ENCODE measurements around the gene IKZF1.

The IKZF1 gene

DNA sequence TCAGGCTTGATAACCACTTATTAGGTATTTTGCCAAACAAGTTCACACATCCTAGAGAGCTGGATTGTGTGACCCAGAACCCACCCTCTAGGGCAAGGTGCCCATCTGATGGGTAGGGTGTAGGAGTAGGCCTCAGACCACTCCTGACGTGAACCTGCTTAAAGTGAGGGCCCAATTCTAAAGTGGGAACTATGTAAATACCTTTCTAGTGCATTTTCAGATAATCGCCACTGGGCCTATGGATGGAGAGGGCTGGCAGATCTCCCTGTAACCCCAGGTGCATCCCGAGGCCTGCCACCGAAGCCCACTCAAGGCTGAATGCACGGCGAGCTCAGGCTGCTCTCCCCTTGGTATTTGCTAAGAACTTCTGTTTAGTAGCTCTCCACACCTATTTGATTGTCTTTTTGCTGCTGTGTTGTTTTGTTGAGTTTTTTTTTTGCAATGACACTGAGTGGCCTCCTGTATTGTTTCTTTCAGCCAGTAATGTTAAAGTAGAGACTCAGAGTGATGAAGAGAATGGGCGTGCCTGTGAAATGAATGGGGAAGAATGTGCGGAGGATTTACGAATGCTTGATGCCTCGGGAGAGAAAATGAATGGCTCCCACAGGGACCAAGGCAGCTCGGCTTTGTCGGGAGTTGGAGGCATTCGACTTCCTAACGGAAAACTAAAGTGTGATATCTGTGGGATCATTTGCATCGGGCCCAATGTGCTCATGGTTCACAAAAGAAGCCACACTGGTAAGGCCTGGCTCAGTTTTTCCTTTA, 71.7 kb downstream of the IKZF1 start:
- DNase-seq (ENCODE audit: low spot score) = no peak

DNA sequence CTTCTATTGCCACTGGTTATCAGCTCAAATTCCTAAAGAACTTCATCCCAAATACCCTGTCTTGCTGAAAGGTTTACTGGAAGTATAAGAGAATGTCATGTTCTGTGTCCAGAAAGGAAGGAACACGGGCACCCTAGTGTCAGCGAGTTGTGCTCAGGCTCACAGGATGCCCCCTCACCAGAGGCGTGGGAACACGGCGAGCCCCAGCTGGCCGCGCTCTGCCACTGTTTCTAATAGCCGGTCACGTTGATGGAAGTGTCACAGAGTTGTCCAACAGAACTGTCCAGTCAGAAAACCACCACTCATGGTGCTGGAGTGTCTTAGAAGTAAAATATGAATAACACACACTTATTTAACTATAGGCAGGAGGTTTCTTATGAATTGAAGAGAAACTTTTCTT, 72.8 kb downstream of the IKZF1 start:
- DNase-seq (ENCODE audit: low spot score) = no peak

DNA sequence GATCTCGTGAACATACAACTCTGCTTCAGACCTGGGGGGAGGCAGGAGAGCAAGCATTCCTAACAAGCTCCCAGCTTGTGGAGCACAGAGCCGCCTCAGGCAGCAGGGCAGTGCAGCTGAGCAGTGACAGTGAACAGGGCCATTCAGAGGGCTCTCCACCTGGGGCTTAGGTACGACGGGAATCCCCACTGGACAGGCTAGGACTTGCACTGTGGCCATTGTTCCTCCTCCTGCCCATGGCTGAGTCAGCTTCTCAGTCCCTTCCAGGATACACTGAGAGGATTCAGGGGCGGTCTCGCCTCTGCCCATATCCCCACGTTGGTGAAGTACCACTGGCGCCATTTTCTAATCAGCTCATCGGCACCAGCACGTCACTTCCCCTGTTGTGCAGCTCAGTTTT, 74.6 kb downstream of the IKZF1 start:
- no peak for DNase-seq (ENCODE audit: low spot score)

DNA sequence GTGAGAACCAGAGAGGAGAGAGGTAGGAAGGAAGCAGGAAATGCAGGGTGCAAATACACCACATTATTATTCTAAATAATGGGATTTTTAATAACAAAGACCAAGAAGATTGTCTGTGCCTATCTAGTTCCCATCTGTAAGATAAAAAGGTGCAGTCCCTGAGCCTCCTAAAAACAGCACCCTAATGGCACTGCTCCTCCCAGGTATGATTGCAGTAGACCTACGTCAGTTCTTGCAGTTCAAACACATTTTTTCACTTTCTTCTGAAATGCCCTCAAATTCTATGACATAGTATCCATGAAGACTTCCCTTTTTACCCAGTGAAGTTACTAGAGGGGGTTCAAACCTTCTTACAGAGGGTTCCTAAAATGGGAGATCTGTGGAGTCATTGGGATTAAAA, 75.0 kb downstream of the IKZF1 start:
- no peak for DNase-seq (ENCODE audit: low spot score)

DNA sequence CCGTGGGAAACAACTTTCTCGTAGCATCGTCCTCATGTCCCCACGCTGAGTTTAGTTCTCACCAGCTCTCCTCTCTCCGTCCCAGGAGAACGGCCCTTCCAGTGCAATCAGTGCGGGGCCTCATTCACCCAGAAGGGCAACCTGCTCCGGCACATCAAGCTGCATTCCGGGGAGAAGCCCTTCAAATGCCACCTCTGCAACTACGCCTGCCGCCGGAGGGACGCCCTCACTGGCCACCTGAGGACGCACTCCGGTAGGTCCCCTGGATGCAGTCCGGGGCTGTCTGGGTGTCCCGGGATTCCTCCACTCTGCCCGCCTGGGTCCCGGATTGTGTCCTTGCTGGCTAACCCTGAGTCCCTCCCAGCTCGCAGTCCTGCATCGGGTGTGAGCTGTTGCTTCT, 77.9 kb downstream of the IKZF1 start:
- no peak for DNase-seq (ENCODE audit: low spot score)

DNA sequence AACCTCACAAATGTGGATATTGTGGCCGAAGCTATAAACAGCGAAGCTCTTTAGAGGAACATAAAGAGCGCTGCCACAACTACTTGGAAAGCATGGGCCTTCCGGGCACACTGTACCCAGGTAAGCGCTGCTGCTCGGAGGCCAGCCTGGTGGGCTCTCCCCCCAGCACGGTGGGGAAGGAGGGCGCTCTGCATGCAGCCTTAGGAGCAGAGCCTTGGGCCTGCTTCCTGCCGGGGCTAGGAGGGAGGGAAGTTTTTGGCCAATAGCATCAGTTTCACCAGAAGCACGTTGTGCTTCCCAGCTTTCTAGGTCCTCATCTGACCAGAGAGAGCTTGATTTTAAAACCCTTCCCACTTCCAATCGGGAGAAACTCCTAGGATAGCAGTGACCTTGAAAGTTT, 82.8 kb downstream of the IKZF1 start:
- DNase-seq (ENCODE audit: low spot score) = no peak

DNA sequence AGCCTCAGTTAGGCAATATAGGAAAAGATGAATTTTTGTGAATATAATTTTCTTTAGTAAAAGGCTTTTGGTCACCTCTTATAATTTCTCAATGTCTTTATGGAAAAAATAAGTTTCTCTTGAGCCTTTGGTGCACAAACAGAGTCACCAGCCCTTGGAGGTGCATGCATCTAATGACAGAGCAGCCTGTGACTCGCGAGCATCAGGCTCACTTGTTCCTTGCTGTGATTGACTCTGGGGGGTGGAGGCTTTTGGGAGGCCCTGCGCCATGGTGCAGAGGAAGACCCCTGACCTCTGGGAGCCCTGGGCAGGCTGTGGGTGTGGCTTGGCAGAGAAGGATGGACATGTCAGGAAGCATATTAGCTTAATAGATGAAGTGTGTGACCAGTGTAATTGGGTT, 85.4 kb downstream of the IKZF1 start:
- DNase-seq (ENCODE audit: low spot score) = no peak

DNA sequence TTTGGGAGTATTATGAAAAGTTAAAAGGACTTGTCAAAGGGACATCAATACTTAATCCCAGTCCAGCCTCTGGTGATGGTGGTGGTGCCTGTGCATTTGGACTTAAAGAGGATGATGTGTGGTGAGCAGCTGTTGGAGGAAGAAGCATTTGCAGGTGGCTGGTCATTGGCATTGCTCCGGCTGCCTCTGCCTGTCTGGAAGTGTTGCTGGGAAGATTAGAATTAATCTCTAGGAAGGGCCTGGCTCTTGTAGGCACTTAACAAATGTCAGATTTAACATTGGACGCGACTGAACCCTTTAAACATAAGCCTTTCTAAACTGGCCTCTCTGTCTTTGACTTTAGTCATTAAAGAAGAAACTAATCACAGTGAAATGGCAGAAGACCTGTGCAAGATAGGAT, 86.9 kb downstream of the IKZF1 start:
- no peak for DNase-seq (ENCODE audit: low spot score)

DNA sequence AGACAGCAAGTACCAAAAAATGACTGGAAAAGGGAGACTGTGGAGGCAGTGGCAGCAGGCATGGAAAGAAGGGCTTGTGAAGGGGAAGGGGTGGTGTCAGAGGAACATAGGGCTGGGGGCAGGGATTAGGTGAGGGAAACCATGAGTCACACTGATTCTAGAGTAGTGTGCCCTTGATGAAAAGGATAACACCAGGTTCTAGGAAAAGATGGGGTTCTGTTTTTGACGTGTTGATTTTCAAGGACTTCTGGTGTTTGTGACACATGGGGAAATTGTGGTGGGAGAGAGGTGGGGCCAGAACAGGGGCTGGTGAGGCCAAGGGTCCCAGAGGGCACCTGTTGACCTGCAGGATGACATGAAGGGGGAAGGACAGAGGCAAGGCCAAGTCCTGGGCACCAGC, 88.6 kb downstream of the IKZF1 start:
- DNase-seq (ENCODE audit: low spot score) = peak; percentile 28

DNA sequence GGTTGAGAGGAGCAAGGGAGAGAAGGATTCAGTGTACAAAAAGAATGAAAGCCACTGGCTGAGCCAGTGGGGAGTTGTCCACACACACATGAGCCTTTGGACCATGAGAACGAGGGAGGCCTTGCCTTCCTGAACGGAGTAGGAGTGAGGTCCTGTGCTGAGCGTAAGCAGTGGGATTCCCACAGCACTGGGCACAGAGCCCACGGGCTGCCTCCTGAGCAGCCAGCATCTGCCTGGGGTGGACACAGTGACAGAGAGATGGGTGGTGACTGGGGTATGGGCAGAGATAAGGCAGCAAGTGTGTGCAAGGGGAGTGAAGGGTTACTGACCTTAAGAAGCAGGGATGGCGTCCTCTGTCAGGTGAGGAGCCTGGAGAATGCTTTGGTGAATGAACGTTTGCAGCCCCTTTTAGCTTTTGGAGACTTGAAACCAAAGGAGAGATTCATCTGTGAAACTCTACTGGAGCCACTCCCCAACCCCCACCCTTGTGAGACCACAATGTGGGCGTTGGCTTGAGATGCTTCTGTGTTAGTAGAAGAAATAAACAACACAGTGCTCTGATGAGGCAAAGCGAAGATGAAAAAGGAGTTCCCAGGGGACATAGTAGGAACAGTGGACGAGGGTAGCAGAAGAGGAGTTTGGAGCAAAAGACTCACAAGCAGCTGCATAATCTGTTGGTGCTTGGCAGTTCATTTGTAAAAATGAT, 89.2 kb downstream of the IKZF1 start:
- DNase-seq (ENCODE audit: low spot score) = peak; percentile 77

DNA sequence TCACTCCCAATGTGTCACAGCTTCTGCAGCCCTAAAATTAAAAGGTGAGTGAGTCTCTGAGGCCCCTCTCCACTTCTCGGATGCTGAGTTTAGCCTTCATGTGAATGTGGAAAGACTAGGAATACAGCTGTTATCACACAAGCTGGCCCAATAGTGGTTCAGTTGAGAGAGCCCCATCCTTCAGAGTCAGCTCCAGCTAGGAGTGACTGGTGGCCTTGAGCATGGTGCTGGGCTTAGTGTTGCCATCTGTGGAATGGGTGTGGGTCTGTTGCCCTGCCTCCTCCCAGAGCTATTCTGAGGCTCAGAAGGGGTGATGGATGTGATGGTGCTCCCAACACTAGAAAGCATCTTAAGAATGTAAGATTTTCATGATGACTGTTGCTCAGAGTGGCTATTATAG, 89.8 kb downstream of the IKZF1 start:
- DNase-seq (ENCODE audit: low spot score) = peak; percentile 28

DNA sequence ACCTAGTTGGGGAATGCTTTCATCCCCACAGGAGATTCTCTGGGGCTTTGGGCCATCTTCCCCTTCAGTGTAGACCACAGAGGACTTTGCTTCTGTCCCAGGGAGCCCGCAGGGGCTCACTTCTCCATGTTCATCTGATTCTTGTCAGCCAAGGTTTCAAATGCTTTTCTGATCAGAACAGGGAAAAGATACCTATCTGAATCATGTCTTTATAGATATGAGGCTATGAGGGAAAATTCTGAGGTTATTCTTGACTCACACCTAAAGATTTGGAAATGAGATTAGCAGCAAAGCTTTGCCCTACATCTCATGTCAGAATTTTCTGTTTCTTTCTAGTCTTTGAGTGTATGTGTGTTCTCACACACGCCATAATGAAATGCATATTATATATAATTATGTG, 92.3 kb downstream of the IKZF1 start:
- DNase-seq (ENCODE audit: low spot score) = no peak

DNA sequence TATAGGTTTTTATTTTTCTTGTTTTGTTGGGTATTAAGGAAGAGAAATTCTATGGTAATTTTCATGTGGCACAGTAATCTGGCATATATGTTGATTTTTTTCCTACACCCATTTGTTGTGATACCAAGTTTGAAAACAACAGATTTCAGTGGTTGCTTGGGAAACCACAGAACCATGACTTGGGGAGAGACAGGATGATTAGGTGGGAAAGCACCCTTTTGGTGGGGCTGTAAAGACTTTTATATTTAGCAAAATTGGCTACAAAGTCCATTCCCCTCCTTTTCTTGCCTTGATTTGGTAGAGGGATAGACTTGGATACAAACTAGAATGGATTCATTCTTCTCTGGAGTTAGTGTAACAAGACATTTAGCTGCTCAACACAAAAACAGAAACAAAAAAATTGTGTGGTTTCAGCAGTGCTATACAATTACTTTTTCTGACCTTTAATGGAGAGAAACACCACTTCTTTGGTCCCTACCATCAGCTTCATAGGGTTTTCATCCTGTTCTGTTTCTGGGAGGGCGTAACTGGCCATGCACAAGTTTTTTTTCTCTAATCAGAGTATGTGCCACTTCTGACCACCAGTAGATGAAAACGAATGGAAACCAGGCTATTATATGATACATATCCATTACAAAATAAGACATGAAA, 92.9 kb downstream of the IKZF1 start:
- DNase-seq (ENCODE audit: low spot score) = no peak

DNA sequence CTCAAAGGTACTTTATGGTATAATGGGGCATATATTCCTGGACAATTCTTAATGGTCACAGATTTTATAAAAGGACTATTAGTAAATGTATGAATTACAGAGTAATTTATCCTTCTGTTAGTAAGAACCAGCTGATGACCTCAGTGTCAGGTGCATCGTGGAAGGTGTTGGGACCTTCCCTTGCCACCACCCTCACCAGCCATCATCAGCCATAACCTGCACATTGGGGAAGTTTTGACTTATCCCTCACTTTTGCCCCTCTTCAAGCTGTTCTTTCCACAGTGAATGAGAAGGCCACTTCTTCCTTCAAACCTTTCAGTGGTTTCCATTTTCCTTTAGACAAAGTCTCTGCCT, 93.4 kb downstream of the IKZF1 start:
- no peak for DNase-seq (ENCODE audit: low spot score)

DNA sequence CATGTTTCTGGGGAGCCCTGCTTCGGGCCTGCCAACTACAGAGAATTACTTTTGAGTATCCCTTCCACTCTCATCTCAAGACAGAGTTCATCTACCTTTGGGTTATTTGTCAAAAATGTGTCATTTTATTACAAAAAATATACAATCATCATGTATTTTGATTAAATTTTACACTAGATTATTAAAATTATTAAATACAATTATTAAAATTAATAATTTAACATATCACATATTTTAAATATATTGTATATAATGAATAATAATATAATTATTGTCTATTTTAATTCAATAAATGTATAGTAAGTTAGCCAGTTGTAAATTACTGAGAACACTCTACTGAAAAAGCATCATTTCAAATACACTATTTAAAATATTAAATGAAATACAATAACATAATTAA, 94.7 kb downstream of the IKZF1 start:
- no peak for DNase-seq (ENCODE audit: low spot score)

DNA sequence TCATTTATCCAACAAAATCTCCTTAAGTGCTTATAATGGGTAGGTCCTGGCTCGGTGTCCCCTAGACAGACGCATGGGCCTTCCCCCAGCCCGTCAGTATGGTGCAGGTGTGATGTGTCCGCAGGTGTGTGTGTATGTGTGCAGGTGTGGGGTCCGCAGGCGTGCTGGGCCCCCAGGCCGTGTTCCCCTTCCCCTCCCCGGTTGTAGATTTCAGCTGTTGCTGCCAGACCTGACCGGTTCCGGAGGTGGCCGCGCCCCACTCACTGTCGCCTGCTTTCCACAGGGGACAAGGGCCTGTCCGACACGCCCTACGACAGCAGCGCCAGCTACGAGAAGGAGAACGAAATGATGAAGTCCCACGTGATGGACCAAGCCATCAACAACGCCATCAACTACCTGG, 95.1 kb downstream of the IKZF1 start:
- DNase-seq (ENCODE audit: low spot score) = no peak

DNA sequence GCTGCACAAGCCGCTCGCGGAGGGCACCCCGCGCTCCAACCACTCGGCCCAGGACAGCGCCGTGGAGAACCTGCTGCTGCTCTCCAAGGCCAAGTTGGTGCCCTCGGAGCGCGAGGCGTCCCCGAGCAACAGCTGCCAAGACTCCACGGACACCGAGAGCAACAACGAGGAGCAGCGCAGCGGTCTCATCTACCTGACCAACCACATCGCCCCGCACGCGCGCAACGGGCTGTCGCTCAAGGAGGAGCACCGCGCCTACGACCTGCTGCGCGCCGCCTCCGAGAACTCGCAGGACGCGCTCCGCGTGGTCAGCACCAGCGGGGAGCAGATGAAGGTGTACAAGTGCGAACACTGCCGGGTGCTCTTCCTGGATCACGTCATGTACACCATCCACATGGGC, 95.6 kb downstream of the IKZF1 start:
- DNase-seq (ENCODE audit: low spot score) = no peak

DNA sequence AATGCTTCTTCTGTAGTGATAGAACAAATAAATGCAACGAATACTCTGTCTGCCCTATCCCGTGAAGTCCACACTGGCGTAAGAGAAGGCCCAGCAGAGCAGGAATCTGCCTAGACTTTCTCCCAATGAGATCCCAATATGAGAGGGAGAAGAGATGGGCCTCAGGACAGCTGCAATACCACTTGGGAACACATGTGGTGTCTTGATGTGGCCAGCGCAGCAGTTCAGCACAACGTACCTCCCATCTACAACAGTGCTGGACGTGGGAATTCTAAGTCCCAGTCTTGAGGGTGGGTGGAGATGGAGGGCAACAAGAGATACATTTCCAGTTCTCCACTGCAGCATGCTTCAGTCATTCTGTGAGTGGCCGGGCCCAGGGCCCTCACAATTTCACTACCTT, 99.9 kb downstream of the IKZF1 start:
- DNase-seq (ENCODE audit: low spot score) = no peak

DNA sequence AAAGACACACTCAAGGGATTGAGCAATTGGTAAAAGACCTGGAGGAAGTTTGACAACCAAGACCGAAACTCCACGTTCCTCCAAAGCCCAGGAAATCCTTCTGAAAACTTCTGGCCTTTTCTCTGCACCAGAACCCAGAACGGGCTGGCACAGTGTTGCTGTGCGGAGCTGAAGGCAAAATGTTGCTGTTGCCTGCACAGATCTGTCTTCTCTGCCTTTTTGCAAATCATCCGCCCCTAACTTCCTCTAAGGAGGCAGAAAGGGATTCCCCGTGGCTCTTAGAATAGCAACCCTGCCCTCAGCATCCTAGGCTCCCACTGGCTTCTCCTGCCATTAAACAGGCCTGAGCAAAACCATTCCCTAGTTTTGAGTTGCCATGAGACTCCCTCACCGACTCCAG, 100.7 kb downstream of the IKZF1 start:
- DNase-seq (ENCODE audit: low spot score) = no peak

DNA sequence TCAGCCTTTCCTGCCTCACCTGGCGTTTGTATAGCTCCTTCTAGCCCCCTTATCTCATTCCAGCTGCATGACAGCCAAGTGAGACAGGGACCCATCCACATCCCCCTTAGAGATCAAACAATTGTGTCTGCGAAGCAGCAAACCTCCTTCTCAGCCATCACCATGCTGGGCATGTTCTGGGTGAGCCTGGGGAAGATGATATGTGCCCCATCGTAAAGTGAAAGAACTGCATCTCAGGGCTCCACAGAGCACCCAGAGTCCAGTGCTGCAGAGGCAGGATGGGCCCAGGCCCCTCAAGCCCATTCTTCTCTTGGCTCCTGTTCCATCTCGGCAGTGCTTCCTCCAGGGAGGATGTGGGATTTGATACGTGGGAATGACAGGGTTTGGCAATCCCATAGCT, 102.4 kb downstream of the IKZF1 start:
- no peak for DNase-seq (ENCODE audit: low spot score)

DNA sequence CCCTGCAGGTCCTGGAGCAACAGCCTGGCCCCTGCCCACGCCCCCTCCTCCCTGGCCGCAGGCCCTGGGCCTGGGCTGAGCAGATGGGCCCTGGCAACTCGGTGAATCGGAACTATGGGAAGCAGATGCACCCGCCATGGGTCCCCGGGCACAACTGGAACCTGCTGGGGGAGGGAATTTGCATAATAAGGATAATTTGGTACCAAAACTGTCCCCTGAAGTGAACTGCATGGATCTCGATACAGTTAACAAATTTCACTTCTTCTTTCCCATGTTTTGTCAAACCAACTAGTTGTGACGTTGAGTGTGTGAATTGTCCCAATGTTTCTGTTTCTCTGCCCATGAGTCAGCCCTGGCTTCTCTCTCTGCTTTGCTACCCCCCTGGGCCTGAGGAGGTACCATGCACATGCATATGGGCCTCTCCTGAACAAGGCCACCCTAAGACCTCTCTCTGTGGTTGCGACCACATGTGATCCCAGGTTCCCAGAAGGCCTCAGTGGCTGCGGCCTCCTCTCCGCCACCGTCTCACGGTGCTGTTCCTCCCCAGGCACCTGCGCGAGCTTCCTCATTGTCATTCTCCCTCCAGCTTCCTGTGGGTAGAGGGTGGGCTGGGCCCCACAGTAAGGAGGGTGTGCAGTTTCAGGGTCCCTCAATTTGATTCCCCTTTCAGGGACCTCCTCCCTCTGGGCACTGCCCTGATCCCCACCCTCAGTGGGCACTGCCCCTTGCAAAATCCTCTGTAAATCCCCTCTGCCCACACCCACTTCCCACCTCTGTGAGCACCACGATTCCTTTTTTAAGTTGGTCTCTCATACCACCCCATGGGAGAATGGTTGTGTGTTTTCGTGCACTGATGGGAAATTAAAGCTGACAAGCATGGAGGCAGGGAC, 105.6 kb downstream of the IKZF1 start:
- no peak for DNase-seq (ENCODE audit: low spot score)

DNA sequence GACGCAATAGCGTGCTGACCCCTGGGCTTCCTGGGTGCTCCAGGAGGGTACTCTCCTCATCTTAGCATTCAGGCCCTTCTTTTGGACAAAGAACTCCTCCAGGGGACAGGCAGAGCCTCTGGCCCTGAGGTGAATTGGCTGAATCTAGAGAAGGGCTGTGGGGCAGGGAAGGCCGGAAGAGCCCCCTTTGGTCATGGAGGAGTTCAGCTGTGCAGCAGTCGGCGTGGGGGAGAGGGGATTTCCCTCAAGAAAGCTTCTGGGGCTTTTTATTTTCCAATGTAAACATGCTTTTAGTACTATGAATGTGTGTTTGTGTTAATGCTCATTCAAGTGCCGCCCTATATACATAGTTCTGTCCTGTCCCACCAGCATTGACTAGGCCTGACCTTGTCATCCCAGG, 106.8 kb downstream of the IKZF1 start:
- DNase-seq (ENCODE audit: low spot score) = no peak

DNA sequence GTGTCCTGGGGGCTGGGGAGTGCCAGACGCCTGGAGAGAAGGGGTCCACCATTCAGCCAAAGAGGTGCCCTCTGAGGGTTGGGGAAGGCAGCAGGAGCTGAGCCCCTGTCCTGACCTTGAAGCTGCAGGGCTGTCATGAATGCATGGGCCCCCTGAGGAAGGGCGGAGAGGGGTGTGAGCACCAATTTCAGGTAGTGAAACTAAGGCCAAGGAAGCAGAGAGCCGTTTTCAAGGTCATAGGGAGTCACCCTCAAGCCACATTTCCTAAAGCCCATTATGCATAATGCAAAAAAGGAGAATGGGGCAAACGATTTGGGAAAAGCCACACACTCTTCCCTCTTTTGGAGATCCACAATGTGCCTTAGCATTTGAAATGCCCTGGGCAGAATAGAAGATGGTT, 108.5 kb downstream of the IKZF1 start:
- DNase-seq (ENCODE audit: low spot score) = no peak

All from hematopoietic multipotent progenitor cell treated with erythropoietin and hydrocortisone succinate and interleukin-3 and kit ligand, for 17 days (in vitro differentiated cells).